Astrocyte (in vitro differentiated cells and primary cell): ENCODE measurements around the gene SLC12A8.

Experiments
- CTCF ChIP-seq: IDR thresholded peaks from 2 replicates; pipeline ENCODE4 v1.5.1; 2011; ENCODE audit warnings: low read depth, mild to moderate bottlenecking, inconsistent platforms, low read length, moderate library complexity; ENCODE audit not compliant: insufficient read depth
- EZH2 ChIP-seq: IDR thresholded peaks from 2 replicates; pipeline ENCODE4 v1.6.1; 2012; ENCODE audit warnings: mild to moderate bottlenecking, low read length, inconsistent platforms; ENCODE audit not compliant: insufficient read depth

DNA sequence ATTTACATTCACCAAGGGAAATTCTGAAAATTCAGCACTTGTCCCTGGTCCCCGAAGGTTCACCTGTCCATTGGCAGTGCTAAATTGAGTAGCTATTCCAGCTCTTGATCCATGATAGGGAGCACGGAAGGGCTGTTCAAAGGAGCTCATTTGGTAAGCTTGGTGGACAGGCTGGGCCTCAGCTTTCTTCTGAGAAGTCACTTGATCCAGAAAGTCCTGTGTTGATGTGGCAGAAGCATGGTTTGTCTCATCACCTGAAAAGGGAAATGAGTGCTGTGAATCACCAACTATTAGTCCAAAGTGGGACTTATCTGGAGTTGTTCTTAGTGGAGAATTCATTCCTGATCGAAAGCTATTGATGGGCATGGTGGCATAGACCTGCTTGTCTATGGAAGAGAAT, 19.9 kb upstream of the SLC12A8 start:
- no peak for TF ChIP-seq CTCF
- no peak for TF ChIP-seq EZH2
